Measurements from ENCODE around the gene KRTAP5-8. TPM values are rescaled to one million over a fixed set of nuclear protein-coding genes. Genes with fewer than 3 reads are reported as not detected.

The KRTAP5-8 gene
- total and polyA plus RNA-seq, 2 experiments from 2014 or later, result not detected

- no peak for ATAC-seq
- Histone ChIP-seq H3K4me2 (no peak overlapping the region), H2AFZ (no peak overlapping the region), H3F3A (replicated peaks; ENCODE audit: low read depth) (no peaks in the 10 kb centered on the region), H3K36me3 (ENCODE audit: insufficient read depth) (no peaks in the 10 kb centered on the region), H3K27ac (ENCODE audit: low read depth) (no peak overlapping the region), H3K4me1 (ENCODE audit: insufficient read depth) (no peaks in the 10 kb centered on the region), H3K9me2 (ENCODE audit: insufficient read depth) (no peaks in the 10 kb centered on the region), H4K20me1 (replicated peaks; ENCODE audit: insufficient read depth) (no peaks in the 10 kb centered on the region; the same call in 1 of the 2 replicates), H3K27me3 (ENCODE audit: insufficient read depth) (no peaks in the 10 kb centered on the region), H3K4me3 (no peak overlapping the region), H3K79me2 (replicated peaks; ENCODE audit: insufficient read depth) (no peaks in the 10 kb centered on the region)
- Mint-ChIP-seq H3K9me3 (no peaks in the 10 kb centered on the region), H3K4me1 (peaks cover 2% of the 10 kb centered on the region; the same call in 1 of the 3 replicates), H3K36me3 (ENCODE audit: low read depth) (peaks cover 33% of the 10 kb centered on the region), H3K4me3 (no peak overlapping the region), H3K27me3 (ENCODE audit: insufficient read depth, low read depth, poor library complexity) (peaks cover 10% of the 10 kb centered on the region), H3K27ac (no peak overlapping the region)
- DNase-seq (ENCODE audit: low spot score), result no peak
- TF ChIP-seq CREB1 (CRISPR knock-in tag; IDR thresholded peaks at IDR 0.05; ENCODE audit: low read depth), result no peak
- no peak for TF ChIP-seq EZH2phosphoT487 (IDR thresholded peaks at IDR 0.05; ENCODE audit: unreplicated experiment)
- TF ChIP-seq ZNF462 (CRISPR knock-in tag; IDR thresholded peaks at IDR 0.05), result no peak
- TF ChIP-seq, protein P1, sequence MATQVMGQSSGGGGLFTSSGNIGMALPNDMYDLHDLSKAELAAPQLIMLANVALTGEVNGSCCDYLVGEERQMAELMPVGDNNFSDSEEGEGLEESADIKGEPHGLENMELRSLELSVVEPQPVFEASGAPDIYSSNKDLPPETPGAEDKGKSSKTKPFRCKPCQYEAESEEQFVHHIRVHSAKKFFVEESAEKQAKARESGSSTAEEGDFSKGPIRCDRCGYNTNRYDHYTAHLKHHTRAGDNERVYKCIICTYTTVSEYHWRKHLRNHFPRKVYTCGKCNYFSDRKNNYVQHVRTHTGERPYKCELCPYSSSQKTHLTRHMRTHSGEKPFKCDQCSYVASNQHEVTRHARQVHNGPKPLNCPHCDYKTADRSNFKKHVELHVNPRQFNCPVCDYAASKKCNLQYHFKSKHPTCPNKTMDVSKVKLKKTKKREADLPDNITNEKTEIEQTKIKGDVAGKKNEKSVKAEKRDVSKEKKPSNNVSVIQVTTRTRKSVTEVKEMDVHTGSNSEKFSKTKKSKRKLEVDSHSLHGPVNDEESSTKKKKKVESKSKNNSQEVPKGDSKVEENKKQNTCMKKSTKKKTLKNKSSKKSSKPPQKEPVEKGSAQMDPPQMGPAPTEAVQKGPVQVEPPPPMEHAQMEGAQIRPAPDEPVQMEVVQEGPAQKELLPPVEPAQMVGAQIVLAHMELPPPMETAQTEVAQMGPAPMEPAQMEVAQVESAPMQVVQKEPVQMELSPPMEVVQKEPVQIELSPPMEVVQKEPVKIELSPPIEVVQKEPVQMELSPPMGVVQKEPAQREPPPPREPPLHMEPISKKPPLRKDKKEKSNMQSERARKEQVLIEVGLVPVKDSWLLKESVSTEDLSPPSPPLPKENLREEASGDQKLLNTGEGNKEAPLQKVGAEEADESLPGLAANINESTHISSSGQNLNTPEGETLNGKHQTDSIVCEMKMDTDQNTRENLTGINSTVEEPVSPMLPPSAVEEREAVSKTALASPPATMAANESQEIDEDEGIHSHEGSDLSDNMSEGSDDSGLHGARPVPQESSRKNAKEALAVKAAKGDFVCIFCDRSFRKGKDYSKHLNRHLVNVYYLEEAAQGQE (IDR thresholded peaks at IDR 0.05; ENCODE audit: unreplicated experiment), result no peak
- no peak for TF ChIP-seq ETS1 (IDR thresholded peaks at IDR 0.05)
- no peak for TF ChIP-seq EZH2 (IDR thresholded peaks at IDR 0.05; ENCODE audit: low read depth, unreplicated experiment)
- no peak for TF ChIP-seq POLR2AphosphoS5 (IDR thresholded peaks at IDR 0.05; ENCODE audit: low read depth)
- TF ChIP-seq, protein P2, sequence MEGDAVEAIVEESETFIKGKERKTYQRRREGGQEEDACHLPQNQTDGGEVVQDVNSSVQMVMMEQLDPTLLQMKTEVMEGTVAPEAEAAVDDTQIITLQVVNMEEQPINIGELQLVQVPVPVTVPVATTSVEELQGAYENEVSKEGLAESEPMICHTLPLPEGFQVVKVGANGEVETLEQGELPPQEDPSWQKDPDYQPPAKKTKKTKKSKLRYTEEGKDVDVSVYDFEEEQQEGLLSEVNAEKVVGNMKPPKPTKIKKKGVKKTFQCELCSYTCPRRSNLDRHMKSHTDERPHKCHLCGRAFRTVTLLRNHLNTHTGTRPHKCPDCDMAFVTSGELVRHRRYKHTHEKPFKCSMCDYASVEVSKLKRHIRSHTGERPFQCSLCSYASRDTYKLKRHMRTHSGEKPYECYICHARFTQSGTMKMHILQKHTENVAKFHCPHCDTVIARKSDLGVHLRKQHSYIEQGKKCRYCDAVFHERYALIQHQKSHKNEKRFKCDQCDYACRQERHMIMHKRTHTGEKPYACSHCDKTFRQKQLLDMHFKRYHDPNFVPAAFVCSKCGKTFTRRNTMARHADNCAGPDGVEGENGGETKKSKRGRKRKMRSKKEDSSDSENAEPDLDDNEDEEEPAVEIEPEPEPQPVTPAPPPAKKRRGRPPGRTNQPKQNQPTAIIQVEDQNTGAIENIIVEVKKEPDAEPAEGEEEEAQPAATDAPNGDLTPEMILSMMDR (conservative IDR thresholded peaks at IDR 0.05; ENCODE audit: low read depth in 2 of 2), result no peak
- TF ChIP-seq STAT1 (IDR thresholded peaks at IDR 0.05; ENCODE audit: unreplicated experiment), result no peak
- no peak for TF ChIP-seq JUNB (IDR thresholded peaks at IDR 0.05; ENCODE audit: unreplicated experiment)
- TF ChIP-seq ZNF331 (CRISPR knock-in tag; IDR thresholded peaks at IDR 0.05; ENCODE audit: low read depth), result no peak
Measured at GRCh38 chr11:71490044-71490730, 47.6 kb upstream of the KRTAP5-8 start.
